Myometrial cell (primary cell): ENCODE measurements around the gene ATP5F1A. TPM values are rescaled to one million over a fixed set of nuclear protein-coding genes. Genes with fewer than 3 reads are reported as not detected.

Experiments
- total RNA-seq: library from RNA; depleted of rRNA; stranded (reverse); fragments of >200 nt; gene quantifications from 2 replicates; pipeline ENCODE4 v1.2.3, GENCODE V29; 2015

ATP5F1A gene
- total RNA-seq, result 768 and 824 TPM in 2 replicates

DNA sequence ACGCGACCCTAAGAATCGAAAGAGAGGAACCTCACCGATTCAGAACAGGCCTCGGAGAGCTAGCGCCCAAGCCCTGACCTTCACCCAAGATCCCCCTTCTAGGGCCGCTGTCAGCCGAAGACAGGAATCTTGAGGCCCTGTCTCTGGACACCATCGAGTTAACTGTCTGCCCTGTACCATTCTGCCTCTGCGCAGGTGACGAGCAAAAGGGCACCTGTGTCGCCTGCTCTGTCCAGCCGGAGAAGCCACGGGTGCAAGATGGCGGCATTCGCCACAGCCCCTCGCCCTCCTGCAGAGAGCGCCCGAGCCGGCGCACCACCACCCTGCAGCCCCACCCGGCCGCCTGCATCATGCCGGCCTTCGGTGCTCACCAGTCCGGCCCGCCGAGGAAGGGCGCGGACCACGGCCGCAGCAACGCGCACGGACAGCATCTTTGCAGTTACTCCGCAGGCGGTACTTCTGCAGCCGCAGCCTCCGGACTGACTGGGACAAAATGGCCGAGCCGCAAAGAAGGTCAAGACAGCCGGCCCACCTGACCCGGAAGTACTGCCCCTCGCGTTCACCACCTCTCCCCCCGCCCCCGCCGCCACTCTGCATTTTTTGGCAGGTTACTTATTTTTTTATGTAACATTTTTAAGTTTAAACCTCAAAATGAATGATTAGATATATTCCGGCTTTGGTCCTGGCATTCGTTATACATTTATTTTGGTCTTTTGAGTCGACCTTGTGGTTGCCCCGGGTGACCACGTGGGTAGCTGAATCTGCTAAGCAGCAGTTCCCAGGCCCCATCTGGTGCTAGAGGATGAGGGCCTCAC lies at the start of gene ATP5F1A:
Gene ATP5F1A (minus strand): TSS at position 496 of the 815 bp plus-strand sequence. CDS start 65 bp downstream, at position 431.

DNA sequence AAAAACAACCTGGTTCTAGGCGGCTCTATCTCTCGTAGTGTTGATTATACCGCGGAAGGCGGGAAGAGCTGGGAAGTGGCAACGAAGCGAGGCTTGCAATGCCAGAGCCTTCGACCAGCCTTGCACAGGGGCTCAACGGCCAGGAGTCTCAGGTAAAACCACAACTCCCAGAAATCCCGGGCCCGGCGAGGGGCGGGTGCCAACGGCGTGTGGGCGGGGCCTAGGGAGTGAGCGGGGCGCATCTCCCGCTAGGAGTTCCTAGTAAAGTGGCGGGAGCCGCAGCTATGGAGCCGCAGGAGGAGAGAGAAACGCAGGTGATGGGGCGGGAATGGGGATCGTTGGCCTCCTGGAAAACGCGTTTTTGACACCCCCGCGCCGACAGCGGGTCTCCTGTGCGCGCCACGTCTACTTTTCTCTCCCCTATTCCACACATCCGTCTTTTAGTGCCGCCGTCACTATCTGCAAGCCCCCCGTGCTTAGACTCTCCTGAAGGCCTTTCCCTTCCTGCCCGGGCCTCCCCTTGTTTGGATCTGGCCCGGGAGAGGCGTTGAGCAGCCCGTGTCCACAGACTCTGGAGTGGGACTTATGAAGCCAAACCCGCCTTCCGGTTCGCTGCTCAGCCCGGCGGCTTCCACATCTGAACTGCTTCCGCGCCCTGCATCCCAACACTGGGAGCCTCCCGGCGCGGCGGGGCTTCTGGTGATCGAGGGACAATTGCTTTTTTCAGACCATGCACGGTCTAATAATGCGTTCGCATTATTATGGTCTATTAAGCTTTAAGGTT lies 6.2 kb upstream of the ATP5F1A start, which contains the start of gene HAUS1:
Gene HAUS1 (plus strand): TSS at position 258 of the 784 bp plus-strand sequence. CDS start 27 bp downstream, at position 285.

DNA sequence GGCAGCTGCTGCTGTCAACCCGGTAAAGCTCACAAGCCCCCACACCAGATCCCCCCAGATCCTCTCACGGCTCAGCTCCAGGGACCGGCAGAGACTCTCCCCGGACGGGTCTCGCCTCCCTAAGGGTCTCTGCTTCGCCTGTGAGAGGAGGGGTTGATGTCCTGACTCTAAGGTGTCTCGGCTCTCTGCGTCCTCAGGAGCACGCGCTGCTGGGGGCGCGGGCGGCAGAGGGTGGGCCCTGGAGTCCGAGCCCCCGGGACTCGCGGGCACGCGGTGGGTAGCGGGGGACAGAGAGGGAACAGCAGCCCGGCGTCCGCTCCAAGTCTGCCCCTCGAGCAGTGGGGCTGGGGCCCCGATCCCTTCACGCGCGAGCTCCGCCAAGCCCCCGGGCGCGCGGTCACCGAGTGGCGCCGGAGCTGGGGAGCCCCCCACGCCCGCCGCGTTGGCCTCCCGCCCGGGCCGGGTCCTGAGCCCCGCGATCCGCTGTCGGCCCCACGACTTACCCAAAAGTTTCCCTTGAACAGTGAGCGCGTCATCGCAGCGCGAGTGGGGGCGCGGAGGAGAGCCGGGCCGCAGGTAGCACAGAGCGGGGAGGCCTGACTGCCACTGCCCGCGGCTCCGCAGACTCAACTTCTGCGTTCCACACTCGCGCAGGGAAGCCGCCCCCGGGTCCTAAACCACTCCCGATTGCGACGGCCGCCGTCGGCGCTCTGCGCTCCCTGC lies 26.3 kb downstream of the ATP5F1A start, which contains the start of gene PSTPIP2:
Gene PSTPIP2 (minus strand): TSS at position 608 of the 723 bp plus-strand sequence. CDS start 72 bp downstream, at position 536.

Other genes starting within 250 kb of the ATP5F1A start
- gene EPG5, start 131.0 kb downstream of the ATP5F1A start, total RNA-seq, result 29.1 and 38.3 TPM in 2 replicates
- 9.5 and 9.6 TPM in 2 replicates for gene PSTPIP2, start 26.0 kb downstream of the ATP5F1A start, total RNA-seq
- 47.1 and 115 TPM in 2 replicates for gene HAUS1, start 6.1 kb upstream of the ATP5F1A start, total RNA-seq